Testis (tissue), 3 donors: ENCODE data around the gene HOTAIR. TPM values are rescaled to one million over a fixed set of nuclear protein-coding genes. Genes with fewer than 3 reads are reported as not detected.

Experiments used
- DNase-seq: peaks from one replicate; pipeline ENCODE4 v3.0.0-alpha.2; 2019
- H3K27ac ChIP-seq, 2 donors: fragments of 200-600 bp; sonication (generic); one replicate each; pipeline ENCODE4 v1.5.1; 2019
- H3K27me3 ChIP-seq: fragments of 200-600 bp; sonication (generic); one replicate; pipeline ENCODE4 v1.5.1; 2019
- H3K36me3 ChIP-seq: fragments of 200-600 bp; sonication (generic); one replicate; pipeline ENCODE4 v1.5.1; 2017; ENCODE audit warnings: low read depth; ENCODE audit errors: missing control alignments
- H3K4me1 ChIP-seq: fragments of 200-600 bp; sonication (generic); one replicate; pipeline ENCODE4 v1.5.1; 2019
- H3K4me3 ChIP-seq, 2 donors: fragments of 200-600 bp; sonication (generic); one replicate each; pipeline ENCODE4 v1.5.1; 2017 to 2019
- H3K9me3 ChIP-seq: fragments of 200-600 bp; sonication (generic); one replicate; pipeline ENCODE4 v1.5.1; 2017
- CTCF ChIP-seq, 3 experiments: fragments of 450-650 bp in 2 of 3; fragments of 200-600 bp in 1 of 3; sonication (generic) in 1 of 3; IDR thresholded peaks; one replicate each; pipeline ENCODE4 v1.5.1; 2016 to 2019; ENCODE audit warnings: antibody characterized with exemption in 3 of 3, mild to moderate bottlenecking in 2 of 3, moderate library complexity in 1 of 3
- POLR2A ChIP-seq: fragments of 450-650 bp; IDR thresholded peaks from one replicate; pipeline ENCODE4 v1.6.1; 2017; ENCODE audit warnings: antibody characterized with exemption, mild to moderate bottlenecking, moderate library complexity
- WGBS, 2 donors: methylation state at CpG; one replicate each; pipeline ENCODE4 v1.1.5; 2018; 5-methylcytosine and 5-hydroxymethylcytosine counted together
- intact Hi-C: fragments of 100-400 bp; cut with DNase I; formaldehyde crosslinking; loops from one replicate; pipeline ENCODE4 v1.15.1; 2023; ENCODE audit warnings: low total_unique reads
- polyA plus RNA-seq: library from polyadenylated mRNA; stranded (reverse); fragments of 350-450 nt; fragmentation: Illumina TruSeq; extraction: RNeasy Lipid Tissue Mini Kit (QIAGEN cat#74804); gene quantifications from one replicate; pipeline ENCODE4 v1.2.3, GENCODE V29; 2014; ENCODE audit warnings: low read depth, low replicate concordance; ENCODE audit not compliant: insufficient read depth
- total RNA-seq, 2 donors: library from RNA; depleted of rRNA; stranded (reverse); fragments of >200 nt; gene quantifications; one replicate each; pipeline ENCODE4 v1.2.3, GENCODE V29; 2016

The HOTAIR gene
- total and polyA plus RNA-seq, 3 donors from 2014 or later: 3.1 to 8.6 (median 3.4) TPM

DNA sequence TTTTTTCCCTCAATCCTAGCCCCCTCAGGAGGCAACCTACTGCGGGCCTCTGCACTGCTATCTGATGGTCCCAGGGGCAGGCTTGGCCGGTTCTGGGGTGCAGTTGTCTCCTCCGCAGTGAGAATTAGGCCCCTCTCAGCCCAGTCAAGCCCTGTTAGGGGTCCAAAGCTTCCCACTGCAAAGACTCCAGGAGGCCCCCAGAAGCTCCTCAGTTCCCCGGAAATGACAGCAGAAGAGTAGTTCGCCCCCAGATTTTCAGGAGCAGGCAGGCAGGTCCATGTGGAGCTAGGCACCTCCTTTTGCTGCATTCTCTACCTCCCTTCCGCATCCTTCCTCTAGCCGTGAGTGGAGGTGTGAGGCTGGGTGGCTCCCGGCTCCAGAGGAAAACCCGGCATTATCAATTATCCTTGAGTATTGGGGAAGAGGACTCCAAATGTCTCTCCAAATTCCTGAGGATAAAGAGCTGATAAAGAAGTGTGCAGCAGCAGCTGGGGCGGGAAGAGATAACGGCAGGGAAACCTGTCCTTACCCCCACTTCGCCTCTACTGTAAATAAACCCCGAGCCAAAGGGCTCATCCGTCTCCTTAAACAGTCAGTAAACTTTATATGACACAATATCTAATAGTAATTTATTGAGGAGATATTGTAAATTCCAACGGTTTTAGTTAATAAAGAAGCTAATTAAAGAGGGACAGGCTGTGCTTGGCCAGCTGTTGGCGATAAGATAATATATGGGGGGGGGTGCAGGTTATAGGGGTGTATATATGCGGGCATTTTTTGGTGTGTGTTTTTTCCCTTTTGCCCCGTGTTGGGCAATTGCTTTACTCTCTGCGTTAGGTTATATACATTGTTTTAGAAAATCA, 20.7 kb downstream of the HOTAIR start:
- Histone ChIP-seq H3K27ac (no peak overlapping the region), H3K36me3 (no peaks in the 10 kb centered on the region), H3K9me3 (no peaks in the 10 kb centered on the region), H3K4me1 (peaks cover 11% of the 10 kb centered on the region), H3K27me3 (no peaks in the 10 kb centered on the region), H3K4me3 (no peak overlapping the region)
- intact Hi-C loops: no loop called here
- 6 to 8% methylated on average over 19 of the region's 19 CpGs for WGBS, 2 donors
- no peak for DNase-seq
- TF ChIP-seq POLR2A (no peak), CTCF (IDR thresholded peaks at IDR 0.05) (no peak)

DNA sequence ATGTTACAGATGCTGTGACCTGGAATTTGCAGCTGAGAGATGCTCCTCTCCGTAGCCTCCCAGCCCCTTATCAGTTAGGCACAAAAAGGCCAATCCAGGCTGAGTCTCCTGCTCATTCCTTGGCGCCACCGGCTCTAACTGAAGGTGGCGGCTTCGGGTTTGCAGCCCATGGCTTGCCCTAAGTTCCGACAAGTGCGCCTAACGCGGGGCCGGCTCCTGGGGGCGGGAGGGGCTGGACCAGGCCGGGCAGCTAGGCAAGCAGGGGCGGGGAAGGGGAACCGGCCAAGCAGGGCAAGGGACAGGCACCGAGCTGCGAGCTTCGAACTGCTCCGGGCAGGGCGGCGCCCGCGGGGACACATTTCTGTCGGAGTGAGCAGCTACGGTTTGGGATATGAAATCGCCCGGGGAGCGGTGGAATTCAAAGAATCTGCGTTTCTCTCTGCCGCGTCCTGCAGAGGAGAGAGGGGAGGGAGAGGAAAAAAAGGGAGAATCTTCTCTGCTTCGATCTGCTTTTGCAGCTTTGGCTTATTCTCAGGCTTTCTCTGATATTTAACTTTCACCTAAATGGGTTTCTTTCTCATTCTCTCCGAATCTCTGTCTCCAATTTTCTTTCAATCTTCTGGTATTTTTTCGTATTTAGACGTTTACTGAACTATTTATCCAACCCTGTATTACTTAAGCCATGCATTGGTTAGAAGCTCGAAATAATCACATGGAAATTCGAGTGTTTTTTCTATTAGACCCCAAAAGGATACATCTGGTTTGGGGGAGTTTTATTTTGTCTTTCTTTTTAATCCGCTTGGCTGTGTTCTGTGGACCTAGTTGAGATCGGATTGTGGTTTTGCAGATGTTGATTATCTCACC, 21.7 kb downstream of the HOTAIR start:
- Histone ChIP-seq H3K27me3 (no peaks in the 10 kb centered on the region), H3K4me1 (peaks cover 11% of the 10 kb centered on the region), H3K27ac (no peak overlapping the region), H3K4me3 (no peak overlapping the region), H3K9me3 (no peaks in the 10 kb centered on the region), H3K36me3 (no peaks in the 10 kb centered on the region)
- intact Hi-C loops: no loop called here
- 9% methylated on average over 28 to 38 of the region's 38 CpGs for WGBS, 2 donors
- no peak for DNase-seq
- TF ChIP-seq CTCF (IDR thresholded peaks at IDR 0.05): no peak
- TF ChIP-seq POLR2A: no peak

DNA sequence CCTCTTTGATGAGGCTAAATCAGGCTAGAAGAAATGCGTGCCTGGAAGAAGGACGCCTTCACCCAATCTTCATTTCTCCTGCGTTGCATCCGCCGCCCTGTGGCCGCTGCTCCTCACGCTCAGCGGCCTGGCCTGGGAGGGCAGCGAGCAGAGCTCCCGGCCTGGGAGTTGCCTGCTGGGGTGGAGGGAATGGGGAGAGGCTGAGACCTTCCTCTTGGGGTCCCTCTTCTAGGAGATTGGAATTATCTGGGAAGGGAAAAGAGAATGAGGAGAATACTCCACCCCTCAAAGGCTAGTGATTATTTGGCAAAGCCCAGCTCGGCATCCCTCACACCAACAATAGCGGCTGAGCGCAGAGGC, 22.4 kb downstream of the HOTAIR start:
- no peak overlapping the region for H3K27ac ChIP-seq
- intact Hi-C loops: no loop called here
- H3K9me3 ChIP-seq: no peaks in the 10 kb centered on the region
- no peaks in the 10 kb centered on the region for H3K27me3 ChIP-seq
- H3K4me3 ChIP-seq: no peak overlapping the region
- DNase-seq: no peak
- peaks cover 11% of the 10 kb centered on the region for H3K4me1 ChIP-seq
- H3K36me3 ChIP-seq: no peaks in the 10 kb centered on the region
- 15 to 26% methylated on average over 13 of the region's 13 CpGs for WGBS, 2 donors
- TF ChIP-seq CTCF (IDR thresholded peaks at IDR 0.05): no peak
- TF ChIP-seq POLR2A: no peak

DNA sequence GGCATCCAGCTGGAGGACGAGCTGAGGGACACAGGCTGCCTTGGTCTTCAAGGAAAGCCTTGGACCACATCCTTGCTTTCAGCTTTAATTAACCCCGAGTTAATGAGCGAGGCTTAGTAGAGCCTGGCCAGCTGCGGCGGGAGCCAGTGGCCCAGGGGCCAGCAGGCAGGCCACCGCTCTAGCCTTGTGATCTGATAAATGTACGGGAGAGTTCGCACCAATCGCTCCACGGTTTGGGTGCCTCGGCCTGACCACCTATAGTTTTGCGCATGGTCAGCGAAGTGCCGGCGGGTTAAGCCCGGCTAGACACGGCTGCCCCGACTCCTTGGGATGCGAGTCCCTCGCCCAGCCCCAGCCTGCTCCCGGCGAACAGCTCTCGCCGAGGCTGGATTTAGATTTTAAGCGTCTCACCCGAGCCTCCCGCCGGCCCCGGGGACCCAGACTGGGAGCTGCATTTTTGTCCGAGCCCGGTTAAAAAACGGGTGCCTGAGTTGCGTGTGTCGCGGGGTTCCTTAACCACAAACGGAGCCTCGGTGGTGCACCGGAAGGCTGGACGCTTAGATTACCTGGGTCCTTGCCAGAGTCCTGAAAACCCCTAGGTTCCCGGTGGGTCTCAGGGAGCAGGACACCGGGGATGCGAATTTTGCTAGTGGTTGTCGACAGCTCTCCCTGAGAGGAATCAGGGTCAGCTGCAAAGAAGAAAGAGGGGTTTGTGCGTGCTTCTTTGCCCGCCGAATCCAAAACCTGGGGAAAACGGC, 23.0 kb downstream of the HOTAIR start:
- DNase-seq: no peak
- Histone ChIP-seq H3K36me3 (no peaks in the 10 kb centered on the region), H3K4me1 (peaks cover 11% of the 10 kb centered on the region), H3K27me3 (no peaks in the 10 kb centered on the region), H3K9me3 (no peaks in the 10 kb centered on the region), H3K4me3 (no peak overlapping the region), H3K27ac (no peak overlapping the region)
- WGBS, 2 donors: 6 to 11% methylated on average over 5 to 47 of the region's 47 CpGs
- intact Hi-C loops: no loop called here
- TF ChIP-seq CTCF (IDR thresholded peaks at IDR 0.05) (no peak), POLR2A (no peak)
